ENCODE data around the gene XRCC5.

- TF ChIP-seq REST (IDR thresholded peaks at IDR 0.05; ENCODE audit: insufficient read depth in 1 of 2, low read depth in 2 of 2, low read length in 1 of 2): no peak
- no peak for TF ChIP-seq CTCF (IDR thresholded peaks at IDR 0.05)
- no peak for TF ChIP-seq SIN3A (IDR thresholded peaks at IDR 0.05; ENCODE audit: borderline replicate concordance, insufficient read depth, low read depth, low read length)
These were observed 25.5 kb upstream of the XRCC5 start for GRCh38 chr2:216083464-216084281.
